SK-N-SH treated with all-trans-retinoic acid at 6 μM for 48 hours (cell line): ENCODE measurements around the gene PPARD.
A peak's percentile ranks its signal among the peaks of the same experiment; 100 is the strongest.

ENCODE experiments used
- ATAC-seq: fragments of 200-7000 bp; cut with Tn5 transposase; 3 replicates; pipeline ENCODE4 v1.9.1; 2020; ENCODE audit warnings: mild to moderate bottlenecking, moderate library complexity
- BACH2 ChIP-seq: fragments of 250-450 bp; sonication (Bioruptor Pico); IDR thresholded peaks from 2 replicates; pipeline ENCODE4 v1.9.0; 2021; ENCODE audit warnings: mild to moderate bottlenecking, borderline replicate concordance
- CSDC2 ChIP-seq: fragments of 250-450 bp; sonication (Bioruptor Pico); IDR thresholded peaks from 2 replicates; pipeline ENCODE4 v1.5.0; 2020; ENCODE audit warnings: mild to moderate bottlenecking, moderate library complexity
- ESRRG ChIP-seq: fragments of 250-450 bp; sonication (Bioruptor Pico); IDR thresholded peaks from 2 replicates; pipeline ENCODE4 v1.6.1; 2021; ENCODE audit warnings: mild to moderate bottlenecking
- GLIS3 ChIP-seq: fragments of 250-450 bp; sonication (Bioruptor Pico); IDR thresholded peaks from 2 replicates; pipeline ENCODE4 v1.5.0; 2020; ENCODE audit warnings: mild to moderate bottlenecking, moderate library complexity
- ISL1 ChIP-seq: fragments of 250-450 bp; sonication (Bioruptor Pico); IDR thresholded peaks from 2 replicates; pipeline ENCODE4 v2.1.2; 2022; ENCODE audit warnings: mild to moderate bottlenecking, moderate library complexity
- OSR1 ChIP-seq: fragments of 250-450 bp; sonication (Bioruptor Pico); IDR thresholded peaks from 2 replicates; pipeline ENCODE4 v1.8.0; 2022; ENCODE audit warnings: moderate library complexity, mild to moderate bottlenecking, inconsistent platforms
- POU6F1 ChIP-seq: fragments of 250-450 bp; sonication (Bioruptor Pico); IDR thresholded peaks from 2 replicates; pipeline ENCODE4 v1.8.0; 2021; ENCODE audit warnings: low read depth, mild to moderate bottlenecking, moderate library complexity, borderline replicate concordance
- PPARA ChIP-seq: fragments of 250-450 bp; sonication (Bioruptor Pico); IDR thresholded peaks from 2 replicates; pipeline ENCODE4 v1.5.0; 2020; ENCODE audit warnings: mild to moderate bottlenecking, borderline replicate concordance
- RARB ChIP-seq: fragments of 250-450 bp; sonication (Bioruptor Pico); IDR thresholded peaks from 2 replicates; pipeline ENCODE4 v1.8.0; 2021; ENCODE audit warnings: mild to moderate bottlenecking, moderate library complexity
- SNAI2 ChIP-seq: fragments of 250-450 bp; sonication (Bioruptor Pico); IDR thresholded peaks from 2 replicates; pipeline ENCODE4 v1.5.0; 2020; ENCODE audit warnings: mild to moderate bottlenecking, moderate library complexity
- TCF4 ChIP-seq: fragments of 250-450 bp; sonication (Bioruptor Pico); IDR thresholded peaks from 2 replicates; pipeline ENCODE4 v1.8.0; 2021; ENCODE audit warnings: mild to moderate bottlenecking, moderate library complexity, borderline replicate concordance
- ZC3H10 ChIP-seq: fragments of 250-450 bp; sonication (Bioruptor Pico); IDR thresholded peaks from 2 replicates; pipeline ENCODE4 v1.5.1; 2021; ENCODE audit warnings: mild to moderate bottlenecking, moderate library complexity
- ZFP3 ChIP-seq: fragments of 250-450 bp; sonication (Bioruptor Pico); IDR thresholded peaks from 2 replicates; pipeline ENCODE4 v1.5.0; 2020; ENCODE audit warnings: mild to moderate bottlenecking, moderate library complexity
- ZFP30 ChIP-seq: fragments of 450-650 bp; formaldehyde crosslinking; IDR thresholded peaks from 2 replicates; pipeline ENCODE4 v1.5.0; 2022; ENCODE audit warnings: mild to moderate bottlenecking, moderate library complexity
- ZNF565 ChIP-seq: fragments of 450-650 bp; formaldehyde crosslinking; conservative IDR thresholded peaks from 2 replicates; pipeline ENCODE4 v1.5.0; 2020; ENCODE audit warnings: low read depth, mild to moderate bottlenecking, moderate library complexity
- ZNF70 ChIP-seq: fragments of 450-650 bp; formaldehyde crosslinking; IDR thresholded peaks from 2 replicates; pipeline ENCODE4 v1.5.0; 2020; ENCODE audit warnings: mild to moderate bottlenecking, moderate library complexity
- ZNF8 ChIP-seq: fragments of 450-650 bp; formaldehyde crosslinking; IDR thresholded peaks from 2 replicates; pipeline ENCODE4 v1.5.0; 2020; ENCODE audit warnings: mild to moderate bottlenecking, moderate library complexity
- TF ChIP-seq, protein P1 (sequence below): fragments of 250-450 bp; sonication (Bioruptor Pico); IDR thresholded peaks from 2 replicates; pipeline ENCODE4 v1.8.0; 2020; ENCODE audit warnings: mild to moderate bottlenecking, moderate library complexity, borderline replicate concordance
- TF ChIP-seq, protein P2 (sequence below): fragments of 250-450 bp; sonication (Bioruptor Pico); IDR thresholded peaks from 2 replicates; pipeline ENCODE4 v1.5.1; 2021; ENCODE audit warnings: mild to moderate bottlenecking, moderate library complexity
- TF ChIP-seq, protein P3 (sequence below): fragments of 250-450 bp; sonication (Bioruptor Pico); IDR thresholded peaks from 2 replicates; pipeline ENCODE4 v1.5.0; 2020; ENCODE audit warnings: mild to moderate bottlenecking, moderate library complexity

The PPARD gene

DNA sequence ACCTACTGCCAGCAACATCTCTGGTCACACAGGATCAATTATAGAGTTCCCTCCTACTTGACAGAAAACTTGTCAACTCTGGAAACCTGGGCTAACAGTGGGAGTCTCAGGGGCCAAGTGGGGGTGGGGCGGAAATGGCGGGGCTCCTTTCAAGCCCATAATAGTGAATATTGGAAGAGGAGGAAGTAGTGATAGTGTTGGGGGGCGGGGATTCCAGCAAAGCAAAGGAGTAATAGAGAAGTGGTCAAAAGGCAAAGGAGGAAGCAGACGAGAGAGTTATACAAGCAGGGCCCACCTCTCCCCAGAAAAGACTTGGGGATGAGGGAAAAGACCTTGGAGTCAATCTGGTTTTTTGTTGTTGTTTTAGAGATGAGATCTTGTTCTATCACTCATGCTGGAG lies 42.7 kb upstream of the PPARD start:
- no peak for TF ChIP-seq ZFP30
- no peak for ATAC-seq

GRCh38 chr6:35300848-35301247 lies 41.5 kb upstream of the PPARD start:
- ATAC-seq: no peak
- TF ChIP-seq ZFP30 (no peak), ESRRG (CRISPR knock-in tag) (no peak), ZNF8 (CRISPR knock-in tag) (no peak), RARB (CRISPR knock-in tag) (no peak), SNAI2 (CRISPR knock-in tag) (no peak), ZNF70 (CRISPR knock-in tag) (no peak), CSDC2 (CRISPR knock-in tag) (no peak), PPARA (no peak), ZFP3 (CRISPR knock-in tag) (no peak), TCF4 (no peak), OSR1 (CRISPR knock-in tag) (no peak)
- TF ChIP-seq, protein P1, sequence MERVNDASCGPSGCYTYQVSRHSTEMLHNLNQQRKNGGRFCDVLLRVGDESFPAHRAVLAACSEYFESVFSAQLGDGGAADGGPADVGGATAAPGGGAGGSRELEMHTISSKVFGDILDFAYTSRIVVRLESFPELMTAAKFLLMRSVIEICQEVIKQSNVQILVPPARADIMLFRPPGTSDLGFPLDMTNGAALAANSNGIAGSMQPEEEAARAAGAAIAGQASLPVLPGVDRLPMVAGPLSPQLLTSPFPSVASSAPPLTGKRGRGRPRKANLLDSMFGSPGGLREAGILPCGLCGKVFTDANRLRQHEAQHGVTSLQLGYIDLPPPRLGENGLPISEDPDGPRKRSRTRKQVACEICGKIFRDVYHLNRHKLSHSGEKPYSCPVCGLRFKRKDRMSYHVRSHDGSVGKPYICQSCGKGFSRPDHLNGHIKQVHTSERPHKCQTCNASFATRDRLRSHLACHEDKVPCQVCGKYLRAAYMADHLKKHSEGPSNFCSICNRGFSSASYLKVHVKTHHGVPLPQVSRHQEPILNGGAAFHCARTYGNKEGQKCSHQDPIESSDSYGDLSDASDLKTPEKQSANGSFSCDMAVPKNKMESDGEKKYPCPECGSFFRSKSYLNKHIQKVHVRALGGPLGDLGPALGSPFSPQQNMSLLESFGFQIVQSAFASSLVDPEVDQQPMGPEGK (CRISPR knock-in tag): no peak

DNA sequence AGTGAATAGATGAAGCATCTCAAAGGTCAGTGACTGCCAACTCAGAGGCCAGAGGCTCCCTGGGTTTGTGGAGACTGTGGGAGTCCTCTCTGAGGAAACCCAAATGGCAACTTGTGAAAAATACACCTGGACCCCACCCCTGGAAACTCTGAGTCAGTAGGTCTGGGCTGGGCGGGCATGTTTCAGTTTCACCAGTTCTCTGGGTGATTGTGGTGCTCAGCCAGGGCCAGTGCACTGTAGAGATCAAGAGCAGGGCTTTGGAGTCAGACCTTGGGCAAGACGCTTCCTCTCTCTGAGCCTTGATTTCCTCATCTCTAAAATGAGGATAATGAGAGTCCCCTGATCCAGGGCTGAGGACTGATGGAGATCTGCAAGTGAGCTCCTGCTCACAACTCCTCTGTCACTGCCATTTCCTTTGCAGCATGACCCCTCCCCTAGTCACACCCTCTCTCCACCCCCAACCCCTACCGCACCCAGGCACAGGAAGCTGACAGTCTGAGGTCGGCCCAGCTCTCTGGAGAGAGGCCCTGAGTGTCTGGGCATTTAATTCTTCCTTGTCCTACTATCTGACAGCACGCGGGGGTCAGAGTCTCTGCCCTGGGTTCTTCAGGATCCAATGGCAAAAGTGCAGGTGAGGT lies 39.6 kb upstream of the PPARD start:
- TF ChIP-seq ISL1 (CRISPR knock-in tag) (no peak), ZFP30 (no peak), ZNF8 (CRISPR knock-in tag) (no peak), BACH2 (no peak), RARB (CRISPR knock-in tag) (no peak), ESRRG (CRISPR knock-in tag) (no peak), ZNF70 (CRISPR knock-in tag) (no peak), CSDC2 (CRISPR knock-in tag) (no peak), OSR1 (CRISPR knock-in tag) (no peak), ZNF565 (CRISPR knock-in tag) (no peak), GLIS3 (CRISPR knock-in tag) (no peak), ZC3H10 (CRISPR knock-in tag) (no peak), PPARA (no peak), POU6F1 (CRISPR knock-in tag) (no peak), TCF4 (no peak)
- TF ChIP-seq, protein P2, sequence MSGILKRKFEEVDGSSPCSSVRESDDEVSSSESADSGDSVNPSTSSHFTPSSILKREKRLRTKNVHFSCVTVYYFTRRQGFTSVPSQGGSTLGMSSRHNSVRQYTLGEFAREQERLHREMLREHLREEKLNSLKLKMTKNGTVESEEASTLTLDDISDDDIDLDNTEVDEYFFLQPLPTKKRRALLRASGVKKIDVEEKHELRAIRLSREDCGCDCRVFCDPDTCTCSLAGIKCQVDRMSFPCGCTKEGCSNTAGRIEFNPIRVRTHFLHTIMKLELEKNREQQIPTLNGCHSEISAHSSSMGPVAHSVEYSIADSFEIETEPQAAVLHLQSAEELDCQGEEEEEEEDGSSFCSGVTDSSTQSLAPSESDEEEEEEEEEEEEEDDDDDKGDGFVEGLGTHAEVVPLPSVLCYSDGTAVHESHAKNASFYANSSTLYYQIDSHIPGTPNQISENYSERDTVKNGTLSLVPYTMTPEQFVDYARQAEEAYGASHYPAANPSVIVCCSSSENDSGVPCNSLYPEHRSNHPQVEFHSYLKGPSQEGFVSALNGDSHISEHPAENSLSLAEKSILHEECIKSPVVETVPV (CRISPR knock-in tag): no peak
- TF ChIP-seq, protein P3, sequence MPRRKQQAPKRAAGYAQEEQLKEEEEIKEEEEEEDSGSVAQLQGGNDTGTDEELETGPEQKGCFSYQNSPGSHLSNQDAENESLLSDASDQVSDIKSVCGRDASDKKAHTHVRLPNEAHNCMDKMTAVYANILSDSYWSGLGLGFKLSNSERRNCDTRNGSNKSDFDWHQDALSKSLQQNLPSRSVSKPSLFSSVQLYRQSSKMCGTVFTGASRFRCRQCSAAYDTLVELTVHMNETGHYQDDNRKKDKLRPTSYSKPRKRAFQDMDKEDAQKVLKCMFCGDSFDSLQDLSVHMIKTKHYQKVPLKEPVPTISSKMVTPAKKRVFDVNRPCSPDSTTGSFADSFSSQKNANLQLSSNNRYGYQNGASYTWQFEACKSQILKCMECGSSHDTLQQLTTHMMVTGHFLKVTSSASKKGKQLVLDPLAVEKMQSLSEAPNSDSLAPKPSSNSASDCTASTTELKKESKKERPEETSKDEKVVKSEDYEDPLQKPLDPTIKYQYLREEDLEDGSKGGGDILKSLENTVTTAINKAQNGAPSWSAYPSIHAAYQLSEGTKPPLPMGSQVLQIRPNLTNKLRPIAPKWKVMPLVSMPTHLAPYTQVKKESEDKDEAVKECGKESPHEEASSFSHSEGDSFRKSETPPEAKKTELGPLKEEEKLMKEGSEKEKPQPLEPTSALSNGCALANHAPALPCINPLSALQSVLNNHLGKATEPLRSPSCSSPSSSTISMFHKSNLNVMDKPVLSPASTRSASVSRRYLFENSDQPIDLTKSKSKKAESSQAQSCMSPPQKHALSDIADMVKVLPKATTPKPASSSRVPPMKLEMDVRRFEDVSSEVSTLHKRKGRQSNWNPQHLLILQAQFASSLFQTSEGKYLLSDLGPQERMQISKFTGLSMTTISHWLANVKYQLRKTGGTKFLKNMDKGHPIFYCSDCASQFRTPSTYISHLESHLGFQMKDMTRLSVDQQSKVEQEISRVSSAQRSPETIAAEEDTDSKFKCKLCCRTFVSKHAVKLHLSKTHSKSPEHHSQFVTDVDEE (CRISPR knock-in tag): no peak
- TF ChIP-seq, protein P1 (CRISPR knock-in tag): no peak
- ATAC-seq: peak; percentile 59
